Fibroblast of villous mesenchyme (primary cell): Measurements from ENCODE around the gene OTUD6A. TPM values are rescaled to one million over a fixed set of nuclear protein-coding genes. Genes with fewer than 3 reads are reported as not detected.

Experiments
- DNase-seq: peaks from one replicate; pipeline ENCODE4 v3.0.0-alpha.2; 2010; ENCODE audit warnings: low read depth
- H3K4me3 ChIP-seq: 2 replicates; pipeline ENCODE4 v1.5.1; 2011; ENCODE audit warnings: low read depth, mild to moderate bottlenecking, low read length
- total RNA-seq: library from RNA; depleted of rRNA; stranded (reverse); fragments of >200 nt; gene quantifications from 2 replicates; pipeline ENCODE4 v1.2.3, GENCODE V29; 2012
- TF ChIP-seq, protein P1 (sequence below): IDR thresholded peaks from 2 replicates; pipeline ENCODE4 v1.5.1; 2012; ENCODE audit warnings: low read depth, mild to moderate bottlenecking, low read length; ENCODE audit not compliant: insufficient read depth

The OTUD6A gene
- total RNA-seq, 1 donor: not detected

DNA sequence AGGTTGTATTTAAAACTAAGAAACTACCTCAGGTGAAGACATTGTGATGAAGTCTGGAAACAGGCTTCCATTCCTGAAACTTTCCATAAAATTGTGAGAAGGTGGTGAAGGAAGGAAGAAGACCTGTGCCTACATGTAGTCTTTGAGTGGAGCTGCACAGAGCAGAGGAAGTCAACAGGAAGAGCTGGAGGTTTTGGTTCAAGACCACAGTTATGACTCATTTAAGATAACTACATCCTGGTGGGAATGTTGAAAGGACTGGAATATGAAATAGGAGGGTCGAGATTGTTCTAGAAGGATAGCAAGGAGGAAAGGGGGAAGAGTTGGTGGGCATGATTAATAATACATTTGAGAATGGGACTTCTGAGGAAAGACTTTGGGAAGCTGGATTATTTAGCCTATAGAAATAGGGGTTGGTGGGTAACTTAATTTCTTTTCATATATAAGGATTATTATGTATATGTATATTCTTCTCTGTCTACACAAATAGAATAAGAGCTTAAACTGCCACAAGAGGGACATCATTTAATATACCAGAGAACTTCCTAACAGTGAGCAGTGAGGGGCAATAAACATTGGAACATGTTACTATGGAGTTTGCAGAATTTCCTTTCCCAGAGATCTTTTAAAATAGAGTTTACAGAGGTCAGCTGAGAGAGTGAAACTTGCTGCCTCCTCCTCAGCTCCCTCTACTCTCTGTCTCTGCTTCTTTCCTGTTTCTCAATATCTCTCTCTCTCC, 36.0 kb upstream of the OTUD6A start:
- no peak overlapping the region for H3K4me3 ChIP-seq
- TF ChIP-seq, protein P1, sequence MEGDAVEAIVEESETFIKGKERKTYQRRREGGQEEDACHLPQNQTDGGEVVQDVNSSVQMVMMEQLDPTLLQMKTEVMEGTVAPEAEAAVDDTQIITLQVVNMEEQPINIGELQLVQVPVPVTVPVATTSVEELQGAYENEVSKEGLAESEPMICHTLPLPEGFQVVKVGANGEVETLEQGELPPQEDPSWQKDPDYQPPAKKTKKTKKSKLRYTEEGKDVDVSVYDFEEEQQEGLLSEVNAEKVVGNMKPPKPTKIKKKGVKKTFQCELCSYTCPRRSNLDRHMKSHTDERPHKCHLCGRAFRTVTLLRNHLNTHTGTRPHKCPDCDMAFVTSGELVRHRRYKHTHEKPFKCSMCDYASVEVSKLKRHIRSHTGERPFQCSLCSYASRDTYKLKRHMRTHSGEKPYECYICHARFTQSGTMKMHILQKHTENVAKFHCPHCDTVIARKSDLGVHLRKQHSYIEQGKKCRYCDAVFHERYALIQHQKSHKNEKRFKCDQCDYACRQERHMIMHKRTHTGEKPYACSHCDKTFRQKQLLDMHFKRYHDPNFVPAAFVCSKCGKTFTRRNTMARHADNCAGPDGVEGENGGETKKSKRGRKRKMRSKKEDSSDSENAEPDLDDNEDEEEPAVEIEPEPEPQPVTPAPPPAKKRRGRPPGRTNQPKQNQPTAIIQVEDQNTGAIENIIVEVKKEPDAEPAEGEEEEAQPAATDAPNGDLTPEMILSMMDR: no peak
- peak; percentile 42 for DNase-seq

DNA sequence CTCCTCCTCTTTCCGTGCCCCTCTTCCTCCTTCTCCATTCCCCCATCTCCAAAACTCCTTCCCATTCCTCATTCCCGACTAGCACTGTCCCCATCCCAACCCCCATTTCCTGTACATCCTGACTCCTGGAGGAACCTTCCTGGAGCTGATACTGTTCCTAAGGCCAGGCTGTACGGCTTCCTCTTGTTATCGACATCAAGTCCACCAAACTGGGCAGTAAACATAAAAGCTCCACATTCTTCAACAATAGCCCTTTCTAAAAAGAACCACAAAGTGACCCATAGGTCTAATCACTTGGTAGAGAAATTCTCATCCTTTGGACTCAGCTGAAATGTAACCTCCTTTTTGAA, 35.4 kb upstream of the OTUD6A start:
- TF ChIP-seq, protein P1: no peak
- DNase-seq: peak; percentile 7
- H3K4me3 ChIP-seq: no peak overlapping the region

GRCh38 chrX:70029863-70030262, 32.4 kb upstream of the OTUD6A start:
- TF ChIP-seq, protein P1: no peak
- no peak overlapping the region for H3K4me3 ChIP-seq
- peak; percentile 19 for DNase-seq

DNA sequence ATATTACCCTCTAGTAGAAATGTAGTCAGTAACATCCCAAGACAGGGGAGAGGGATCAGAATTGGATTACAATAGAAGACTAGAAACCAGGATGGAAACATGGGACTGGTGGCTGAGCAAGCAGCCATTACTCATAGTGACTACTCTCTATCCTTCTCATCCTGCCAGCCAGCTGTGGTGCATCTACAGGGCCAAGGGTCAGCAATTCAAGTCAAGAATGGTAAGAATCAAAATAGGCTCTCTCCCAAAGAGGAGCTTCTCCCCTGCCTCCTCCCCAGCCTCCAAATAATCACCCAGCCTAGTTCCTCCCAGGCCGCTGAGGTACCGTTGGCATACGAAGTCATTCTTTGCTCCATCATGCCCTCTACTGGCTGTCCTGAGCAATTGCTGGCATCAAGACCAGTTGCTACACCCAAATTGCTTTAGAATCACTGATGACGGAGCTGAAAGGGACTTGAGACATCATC, 31.9 kb upstream of the OTUD6A start:
- peak; percentile 47 for DNase-seq
- TF ChIP-seq, protein P1: peak; percentile 79
- H3K4me3 ChIP-seq: no peak overlapping the region

- no peak for DNase-seq
- H3K4me3 ChIP-seq: no peak overlapping the region
- TF ChIP-seq, protein P1: no peak
These were observed 29.5 kb upstream of the OTUD6A start for GRCh38 chrX:70032792-70033191.

DNA sequence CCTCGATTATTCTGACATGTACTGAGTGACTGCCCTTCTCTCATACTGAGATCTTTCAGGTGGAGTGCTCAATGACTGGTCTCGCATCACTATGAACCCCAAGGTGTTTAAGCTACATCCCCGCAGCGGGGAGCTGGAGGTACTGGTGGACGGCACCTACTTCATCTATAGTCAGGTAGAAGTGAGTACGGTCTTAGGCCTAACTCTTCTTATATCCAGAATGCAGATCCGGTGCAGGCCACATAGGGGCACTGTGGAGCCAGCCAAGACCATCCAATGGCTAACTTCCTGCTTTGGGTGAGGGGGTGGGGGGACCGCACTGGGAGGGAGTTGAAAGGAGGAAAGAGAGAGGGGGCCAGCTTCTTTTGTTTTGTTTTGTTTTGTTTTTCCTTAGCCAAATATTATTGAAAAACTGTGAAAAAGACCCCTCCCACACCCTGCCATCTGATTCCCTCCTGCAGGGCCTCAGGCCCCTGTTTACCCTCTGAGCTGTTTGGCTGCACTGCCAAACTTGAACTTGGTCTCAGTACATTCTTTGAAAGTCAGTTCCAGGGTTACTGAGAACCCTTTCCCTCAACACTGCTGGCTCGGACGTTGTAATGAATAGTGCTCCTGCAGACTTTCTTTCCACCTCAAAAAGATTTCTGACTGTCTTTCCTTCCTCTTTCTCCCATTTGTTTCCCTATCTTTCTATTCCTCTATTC, 28.8 kb upstream of the OTUD6A start:
- TF ChIP-seq, protein P1: peak; percentile 63
- DNase-seq: peak; percentile 20
- no peak overlapping the region for H3K4me3 ChIP-seq
